Stimulated activated CD8-positive, alpha-beta memory T cell treated with anti-CD3 and anti-CD28 coated beads, Interleukin-4, amount 100 ng/mL, for 24 hours (primary cell): Measurements from ENCODE around the gene ABCA4.

Experiments used
- DNase-seq: peaks from one replicate; pipeline ENCODE4 v3.0.0-alpha.2; 2020; ENCODE audit warnings: low read depth

ABCA4 gene

DNA sequence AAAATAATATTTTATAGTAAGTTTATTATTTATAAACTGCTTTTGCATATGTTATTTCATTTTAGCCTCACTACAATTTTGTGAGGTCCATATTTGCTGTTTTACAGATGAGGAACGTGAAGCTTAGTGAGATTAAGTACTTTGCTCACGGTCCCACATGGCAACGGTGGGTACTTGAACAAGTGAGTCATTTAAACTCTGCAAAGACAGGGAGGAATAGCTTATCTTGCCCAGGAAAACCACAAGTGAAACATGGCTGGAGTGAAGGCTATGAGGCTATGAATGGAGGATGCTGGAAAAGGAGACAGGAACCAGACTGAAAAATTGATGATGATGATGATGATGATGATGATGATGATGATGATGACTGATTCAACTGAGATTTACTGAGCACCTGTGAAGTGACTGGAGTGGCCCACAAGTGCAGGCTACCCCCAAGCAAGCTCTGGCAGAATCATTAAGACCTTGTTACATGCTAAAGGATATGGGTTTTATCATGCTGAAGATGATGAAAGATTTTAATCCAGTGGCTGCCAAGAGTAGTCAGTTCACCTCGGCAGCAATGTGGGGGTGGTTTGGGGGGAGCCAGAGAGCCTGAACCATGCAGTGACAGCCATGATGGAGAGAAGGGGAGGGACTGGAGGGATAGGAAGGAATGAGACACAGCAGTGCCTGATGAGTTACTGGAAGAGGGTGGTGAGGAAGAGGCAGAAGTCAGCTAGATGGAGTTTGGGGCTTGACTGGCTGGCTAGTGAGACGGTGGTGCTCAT lies 1.4 kb upstream of the ABCA4 start:
- no peak for DNase-seq

DNA sequence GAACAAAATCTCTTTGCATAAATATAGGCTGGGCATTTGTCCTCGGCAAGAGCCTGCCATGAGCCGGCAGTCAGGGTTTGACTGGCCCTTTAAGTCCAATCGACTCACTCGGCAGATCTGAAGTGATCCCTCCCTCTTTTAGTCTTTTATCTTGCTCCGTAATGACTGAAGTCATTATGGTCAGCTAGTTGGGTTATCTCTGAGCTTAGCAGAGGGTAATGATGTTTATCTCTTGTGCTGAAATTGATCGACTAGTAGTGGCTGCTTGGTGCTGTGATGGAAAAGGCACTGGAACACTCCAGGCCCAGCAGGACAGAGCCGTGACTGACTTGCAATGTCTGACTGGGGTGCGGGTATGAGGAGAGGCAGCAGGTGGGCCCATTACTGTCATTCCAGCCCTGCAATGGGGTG lies 468 bp upstream of the ABCA4 start:
- no peak for DNase-seq

DNA sequence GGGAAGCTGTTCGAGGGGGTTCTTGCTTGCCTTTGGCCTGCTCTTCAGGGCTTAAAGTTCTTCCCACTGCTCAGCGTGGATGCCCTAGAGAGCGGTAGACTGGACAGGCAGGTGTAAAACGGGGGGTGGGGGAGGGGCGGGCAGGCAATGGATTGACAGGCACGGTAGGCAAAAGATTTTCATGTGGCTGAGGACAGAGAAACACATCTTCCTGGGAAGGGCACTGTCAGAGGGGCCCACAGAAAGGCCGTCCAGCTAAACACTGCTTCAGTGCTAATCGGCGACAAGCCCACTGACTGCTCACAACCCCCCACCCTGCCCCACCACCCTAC lies 412 bp downstream of the ABCA4 start:
- DNase-seq: no peak

DNA sequence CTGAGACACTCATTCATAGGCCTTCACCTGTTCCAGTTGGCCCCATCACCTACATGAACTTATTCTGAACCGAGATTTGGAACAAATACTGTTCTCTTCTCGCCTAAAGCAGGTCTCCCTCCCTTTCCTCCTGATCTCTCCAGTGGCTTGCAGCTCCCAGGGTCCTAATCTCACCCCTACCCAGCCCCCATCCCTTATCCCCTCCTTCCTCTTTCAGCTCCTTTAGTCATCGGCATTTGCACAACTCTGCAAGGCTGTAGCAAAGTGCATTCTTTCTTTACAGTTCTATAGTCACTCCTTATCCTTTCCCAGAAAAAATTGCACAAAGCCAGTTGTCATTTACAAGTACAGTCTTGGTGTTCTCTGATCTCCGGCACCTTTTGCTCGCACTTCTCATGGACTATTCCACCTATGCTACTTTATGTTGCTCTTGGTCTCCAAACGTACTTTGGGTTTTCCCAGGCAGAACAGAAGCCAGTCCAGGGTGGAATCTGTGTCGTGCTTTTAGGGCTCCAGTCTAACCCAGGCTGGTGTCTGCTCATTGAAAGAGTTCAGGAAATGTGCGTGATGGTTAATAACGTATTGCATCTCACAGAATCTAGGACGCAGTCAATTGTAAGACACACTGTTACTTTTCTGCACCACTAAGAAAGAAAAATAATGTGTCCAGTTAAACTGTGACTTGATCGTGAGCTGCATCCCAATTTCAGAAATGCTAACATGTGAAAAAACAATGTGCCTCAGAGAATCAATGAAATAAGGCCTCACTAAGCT lies 965 bp downstream of the ABCA4 start:
- DNase-seq: no peak

GRCh38 chr1:94119306-94119705 lies 1.6 kb downstream of the ABCA4 start:
- DNase-seq: no peak

GRCh38 chr1:94118471-94118870 lies 2.5 kb downstream of the ABCA4 start:
- DNase-seq: no peak

DNA sequence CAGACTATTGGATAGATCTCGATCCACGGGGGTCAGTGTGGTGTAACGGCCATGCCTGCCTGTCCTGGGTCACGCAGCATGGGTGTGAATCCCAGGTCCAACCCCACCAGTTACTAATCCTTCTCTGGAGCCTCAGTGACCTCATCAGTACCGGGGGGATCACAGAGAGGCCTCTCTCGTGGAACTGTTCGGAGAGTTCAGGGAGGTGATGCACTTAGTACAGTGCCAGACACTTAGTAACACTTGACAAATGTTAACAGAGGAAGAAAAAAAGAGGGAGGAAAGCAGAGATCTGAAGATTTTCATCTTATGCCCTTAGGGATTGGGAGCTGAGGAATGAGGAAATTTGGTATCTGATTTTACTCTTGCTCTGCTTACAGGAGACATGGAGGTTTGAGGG lies 2.9 kb downstream of the ABCA4 start:
- no peak for DNase-seq

DNA sequence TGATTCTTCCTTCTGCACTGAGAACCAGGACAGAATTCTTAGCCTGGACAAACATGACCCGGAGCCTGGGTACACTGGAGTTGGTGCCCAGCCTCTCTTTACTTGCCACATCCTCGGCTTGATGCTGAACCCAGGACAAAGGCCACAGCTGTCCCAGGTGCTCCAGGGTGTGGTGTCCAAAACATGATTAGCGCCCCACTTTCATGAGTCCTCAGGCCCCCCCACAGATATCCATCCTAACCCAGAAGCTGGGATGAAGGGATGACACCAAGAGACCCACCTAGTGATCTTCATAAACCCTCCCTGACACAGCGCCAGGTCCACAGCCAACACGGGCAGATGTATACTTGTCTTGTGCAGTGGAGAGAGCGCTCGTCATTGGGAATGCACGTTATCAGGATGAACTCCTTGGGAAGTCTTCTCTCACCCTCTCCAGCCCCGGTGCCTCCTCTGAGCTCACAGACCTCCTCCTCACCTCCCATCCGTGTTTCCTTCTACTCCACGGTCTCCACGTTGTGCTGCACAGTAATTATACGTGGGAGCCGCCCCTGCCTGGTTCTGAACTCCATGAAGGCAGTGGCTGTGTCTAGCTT lies 3.6 kb downstream of the ABCA4 start:
- no peak for DNase-seq

DNA sequence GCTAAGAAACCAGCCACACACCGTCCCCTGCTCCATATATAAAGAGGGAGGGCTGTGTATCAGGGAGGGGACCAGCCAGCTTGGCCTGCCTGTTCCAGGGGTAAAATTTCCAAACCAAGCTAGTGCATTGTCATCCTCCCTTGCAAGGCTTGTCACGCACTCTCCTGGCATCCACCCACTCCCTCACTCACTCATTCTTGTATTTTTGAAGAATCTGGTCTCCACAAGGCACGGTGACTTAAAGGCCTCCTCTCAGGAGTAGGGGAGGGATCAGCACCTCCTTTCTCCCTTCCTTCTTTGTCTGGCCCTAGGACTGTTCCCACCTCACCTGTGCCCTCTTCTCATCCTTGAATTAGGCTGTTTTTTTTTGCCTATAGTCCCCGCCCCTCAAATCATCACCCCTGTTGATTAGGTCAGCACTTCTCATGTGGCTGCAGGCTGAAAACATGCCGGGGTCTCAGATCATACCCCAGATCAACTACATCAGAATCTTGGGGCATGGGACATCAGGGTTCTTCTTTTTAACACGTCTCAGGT lies 5.0 kb downstream of the ABCA4 start:
- DNase-seq: no peak

- no peak for DNase-seq
Observed at GRCh38 chr1:94115254-94115899, 5.6 kb downstream of the ABCA4 start.

GRCh38 chr1:94113589-94114226 lies 7.2 kb downstream of the ABCA4 start:
- DNase-seq: no peak

DNA sequence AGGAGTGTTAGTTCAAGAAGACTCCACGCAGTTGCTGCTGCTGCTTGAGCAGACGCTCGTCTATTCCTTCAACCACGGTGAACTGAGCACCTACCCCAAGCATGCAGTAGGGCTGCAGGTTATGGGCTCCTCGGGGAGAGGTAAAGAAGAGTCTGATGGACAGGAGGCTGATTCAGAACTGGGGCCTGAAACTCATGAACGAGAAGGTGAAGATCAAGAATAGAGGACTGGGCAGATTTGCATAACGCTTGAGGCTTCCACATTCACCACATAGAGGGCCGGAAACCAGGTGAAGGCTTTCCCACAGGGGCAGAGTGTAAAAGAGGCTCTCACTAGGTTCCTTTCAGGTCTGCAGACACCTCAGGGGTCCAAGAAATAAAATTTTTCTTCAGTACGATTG lies 9.1 kb downstream of the ABCA4 start:
- no peak for DNase-seq

DNA sequence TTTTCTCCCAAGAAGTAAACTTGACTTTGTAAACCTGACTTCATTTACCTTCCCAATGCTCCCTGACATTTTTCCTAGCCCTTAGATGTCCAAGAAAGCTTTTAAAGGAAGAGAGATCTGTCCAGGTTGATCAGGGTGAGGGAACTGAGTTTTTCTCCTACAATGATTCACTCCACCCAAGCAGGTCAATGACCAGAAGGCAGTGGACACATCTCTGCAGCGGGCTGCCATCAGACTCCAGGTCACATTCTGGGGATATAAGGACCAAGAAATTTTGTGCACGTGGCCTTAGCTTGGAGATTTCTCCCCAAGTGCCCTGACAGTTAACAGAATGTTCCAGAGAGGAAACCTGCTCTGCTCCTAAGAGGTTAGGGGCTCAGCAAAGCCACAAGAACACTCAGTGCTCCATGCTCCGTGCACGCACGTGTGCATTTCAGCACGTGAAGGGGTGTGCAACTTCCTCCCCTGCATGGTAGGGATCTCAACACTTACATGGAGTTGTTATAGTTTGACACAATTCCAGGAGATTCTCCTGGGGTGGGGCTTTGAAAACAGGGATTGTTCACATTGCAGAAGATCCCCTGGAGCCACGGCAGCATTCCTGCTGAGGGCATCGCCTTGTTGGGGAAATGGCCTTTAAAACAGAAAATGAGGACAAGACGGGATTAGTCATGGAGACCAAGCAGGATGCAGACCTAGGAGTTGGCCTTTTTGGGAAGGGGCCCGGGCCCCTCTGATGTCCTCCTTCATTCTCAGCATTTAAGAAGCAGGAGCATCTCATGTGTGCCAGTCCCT lies 9.8 kb downstream of the ABCA4 start:
- DNase-seq: no peak

DNA sequence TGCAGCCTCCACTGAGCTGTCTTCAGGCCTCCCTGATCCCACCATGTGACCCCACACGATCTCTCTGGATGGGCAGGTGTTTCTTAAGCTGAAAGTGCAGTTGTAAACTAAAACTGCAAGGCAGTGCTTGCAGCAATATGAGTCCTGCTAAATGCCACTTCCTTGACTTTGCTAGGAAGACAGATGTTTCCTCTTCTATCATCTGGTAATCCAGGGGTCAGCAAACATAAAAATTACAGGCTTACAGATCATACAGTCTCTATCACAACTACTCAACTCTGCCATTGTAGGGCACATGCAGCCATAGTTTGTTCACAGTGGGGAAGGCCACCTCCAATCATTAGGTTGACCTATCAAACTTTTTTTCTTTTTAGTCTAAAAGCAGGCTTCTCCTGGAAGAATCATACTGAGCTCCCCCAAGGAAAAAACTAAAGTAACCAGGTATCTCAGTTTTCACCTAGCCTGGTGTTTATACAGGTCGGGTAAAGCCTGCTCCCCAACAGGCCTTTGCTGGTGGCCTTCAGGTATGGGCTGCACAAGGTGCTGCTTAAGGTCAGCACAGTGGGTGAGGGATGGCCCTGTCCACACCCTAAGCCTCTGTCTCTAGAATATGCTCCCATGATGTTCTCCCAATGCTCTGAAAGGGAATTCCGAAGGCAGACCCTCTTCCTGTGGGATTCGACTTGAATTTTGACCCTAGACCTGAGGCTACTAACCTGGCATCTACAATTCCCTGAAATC lies 10.8 kb downstream of the ABCA4 start:
- no peak for DNase-seq

DNA sequence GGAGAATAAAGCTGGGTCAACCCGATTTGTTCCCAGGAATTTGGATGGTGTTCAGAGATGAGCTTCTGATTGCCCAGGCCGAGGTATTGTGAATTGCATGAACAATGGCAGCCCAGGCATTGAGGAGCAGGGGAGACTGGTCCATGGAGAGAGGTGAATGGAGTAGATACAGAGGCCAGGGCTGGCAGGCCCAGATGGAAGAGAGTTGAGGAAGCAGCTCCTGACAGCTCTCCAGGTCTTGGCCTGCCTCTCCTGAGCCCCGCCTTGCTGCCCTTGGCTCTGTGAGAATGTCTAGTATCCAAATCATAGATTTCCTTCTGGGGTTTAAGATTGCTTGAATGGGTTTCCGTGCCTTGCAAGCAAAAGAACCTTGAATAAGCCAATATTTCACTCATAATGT lies 11.5 kb downstream of the ABCA4 start:
- no peak for DNase-seq

DNA sequence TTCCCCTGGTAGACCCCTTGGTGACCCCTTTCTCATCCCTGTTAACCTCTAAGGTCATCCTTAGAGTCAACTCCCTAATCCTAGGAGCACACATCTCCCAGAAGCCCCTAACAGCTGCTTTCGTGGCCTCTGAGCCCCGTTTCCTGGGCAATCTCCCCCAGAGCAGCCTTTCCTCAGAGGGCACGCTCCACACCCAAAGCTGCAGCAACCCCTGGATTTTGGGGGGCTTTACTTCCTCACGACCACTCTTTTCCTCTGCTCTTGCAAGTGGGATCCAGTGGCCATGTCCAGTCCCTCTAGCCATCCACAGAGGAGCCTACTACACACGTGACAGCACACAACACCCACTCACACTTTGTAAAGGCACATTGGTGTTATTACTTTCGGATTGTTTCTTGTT lies 13.8 kb downstream of the ABCA4 start:
- DNase-seq: no peak

DNA sequence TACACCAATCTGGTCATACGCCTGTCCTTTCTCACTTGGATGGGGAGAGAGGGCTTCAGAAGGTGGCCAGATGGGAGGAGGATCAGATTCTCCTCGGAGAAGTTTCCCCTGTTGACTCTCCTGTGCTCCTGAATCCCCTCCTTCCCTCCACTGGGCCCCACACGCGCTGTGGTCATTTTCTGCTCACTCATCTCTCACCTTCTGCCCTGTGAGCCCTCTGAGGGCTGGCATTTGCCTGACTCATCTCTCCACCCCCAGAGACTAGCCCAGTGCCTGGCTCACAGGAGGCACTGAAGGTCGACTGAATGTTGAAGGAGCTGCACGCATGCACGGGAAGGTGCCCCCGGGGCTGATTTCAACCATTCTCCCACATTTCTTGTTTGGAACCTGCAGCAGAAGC lies 14.2 kb downstream of the ABCA4 start:
- DNase-seq: no peak

DNA sequence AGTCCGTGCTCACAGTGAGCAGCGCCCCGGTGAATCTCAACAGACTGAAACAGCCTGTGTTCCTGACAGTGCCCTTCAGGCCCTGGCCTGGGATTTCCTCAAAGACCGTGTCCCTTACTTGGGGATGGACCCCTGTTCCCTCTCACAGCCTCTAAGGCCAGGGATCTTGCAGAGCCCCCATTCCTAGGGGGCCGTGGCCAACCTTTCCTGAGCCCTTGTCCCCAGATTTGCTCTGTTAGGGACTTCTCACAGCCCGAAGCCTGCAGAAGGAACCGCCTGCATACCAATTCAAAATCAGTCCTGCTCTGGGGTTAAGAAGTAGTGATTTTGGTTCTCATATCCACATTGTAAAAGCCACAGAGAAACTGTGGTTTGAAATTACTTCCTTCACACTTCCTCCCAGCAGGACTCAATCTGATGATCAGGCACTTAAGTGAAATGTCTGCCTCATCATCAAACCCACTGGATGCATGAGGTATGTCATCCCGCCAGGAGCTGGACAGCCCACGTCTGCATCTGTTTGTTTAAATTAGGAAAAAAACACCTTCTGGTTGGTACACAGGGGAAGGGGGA lies 14.9 kb downstream of the ABCA4 start:
- no peak for DNase-seq

DNA sequence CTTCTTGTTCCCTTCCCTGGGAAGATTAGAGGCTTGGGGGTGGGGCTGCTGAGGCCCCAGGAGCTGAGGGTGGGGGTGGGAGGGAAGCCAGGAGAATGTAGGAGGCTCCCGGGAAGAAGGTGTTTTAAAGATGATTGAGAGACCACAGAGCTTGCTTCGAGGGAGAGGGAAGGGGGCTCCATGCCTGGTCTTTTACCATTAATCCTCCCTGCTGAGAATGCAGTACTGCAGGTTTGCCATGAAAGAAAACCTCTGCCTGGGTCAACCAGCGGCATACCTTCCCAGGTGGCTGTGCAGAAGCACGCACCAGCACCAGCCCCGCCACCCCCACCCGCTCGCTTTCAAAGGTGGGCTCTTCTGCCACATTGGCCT lies 15.4 kb downstream of the ABCA4 start:
- DNase-seq: no peak
